Omental fat pad (tissue), 4 donors: ENCODE measurements around the gene RXRG. TPM values are rescaled to one million over a fixed set of nuclear protein-coding genes. Genes with fewer than 3 reads are reported as not detected.

Experiments used
- ATAC-seq: fragments of 150-250 bp; one replicate; pipeline ENCODE4 v1.9.1; 2016; ENCODE audit warnings: mild to moderate bottlenecking, moderate library complexity; ENCODE audit not compliant: low FRiP score
- DNase-seq: peaks from one replicate; pipeline ENCODE4 v3.0.0-alpha.2; 2019; ENCODE audit warnings: low spot score
- total RNA-seq, 4 donors: library from RNA; depleted of rRNA; stranded (reverse); fragments of >200 nt; gene quantifications; one replicate each; pipeline ENCODE4 v1.1.0, GENCODE V29; 2016
- TF ChIP-seq, protein P1 (sequence below), 3 donors: fragments of 450-650 bp; IDR thresholded peaks; one replicate each; pipeline ENCODE4 v1.5.1; 2016 to 2017; ENCODE audit warnings: antibody characterized with exemption in 3 of 3, mild to moderate bottlenecking in 3 of 3, moderate library complexity in 2 of 3

Gene RXRG
- total RNA-seq, 4 donors from 2014 or later, result 0.63 to 7.9 (median 0.99) TPM

GRCh38 chr1:165365341-165365740 lies 79.6 kb downstream of the RXRG start:
- TF ChIP-seq, protein P1, sequence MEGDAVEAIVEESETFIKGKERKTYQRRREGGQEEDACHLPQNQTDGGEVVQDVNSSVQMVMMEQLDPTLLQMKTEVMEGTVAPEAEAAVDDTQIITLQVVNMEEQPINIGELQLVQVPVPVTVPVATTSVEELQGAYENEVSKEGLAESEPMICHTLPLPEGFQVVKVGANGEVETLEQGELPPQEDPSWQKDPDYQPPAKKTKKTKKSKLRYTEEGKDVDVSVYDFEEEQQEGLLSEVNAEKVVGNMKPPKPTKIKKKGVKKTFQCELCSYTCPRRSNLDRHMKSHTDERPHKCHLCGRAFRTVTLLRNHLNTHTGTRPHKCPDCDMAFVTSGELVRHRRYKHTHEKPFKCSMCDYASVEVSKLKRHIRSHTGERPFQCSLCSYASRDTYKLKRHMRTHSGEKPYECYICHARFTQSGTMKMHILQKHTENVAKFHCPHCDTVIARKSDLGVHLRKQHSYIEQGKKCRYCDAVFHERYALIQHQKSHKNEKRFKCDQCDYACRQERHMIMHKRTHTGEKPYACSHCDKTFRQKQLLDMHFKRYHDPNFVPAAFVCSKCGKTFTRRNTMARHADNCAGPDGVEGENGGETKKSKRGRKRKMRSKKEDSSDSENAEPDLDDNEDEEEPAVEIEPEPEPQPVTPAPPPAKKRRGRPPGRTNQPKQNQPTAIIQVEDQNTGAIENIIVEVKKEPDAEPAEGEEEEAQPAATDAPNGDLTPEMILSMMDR (IDR thresholded peaks at IDR 0.05), result no peak
- DNase-seq (no peak), ATAC-seq (peak; percentile 55)

- ATAC-seq (peak; percentile 72), DNase-seq (no peak)
- TF ChIP-seq, protein P1 (IDR thresholded peaks at IDR 0.05), result no peak
Observed at GRCh38 chr1:165364568-165365133, 80.3 kb downstream of the RXRG start.

- no peak for DNase-seq
- no peak for ATAC-seq
Observed at GRCh38 chr1:165356876-165357275, 88.0 kb downstream of the RXRG start.

GRCh38 chr1:165355977-165356811 lies 88.7 kb downstream of the RXRG start, which contains the start of gene LMX1A:
Gene LMX1A, minus strand, starts transcription at chr1:165356715. Its CDS starts 1,156 bp downstream, at chr1:165355559.
- TF ChIP-seq, protein P1 (IDR thresholded peaks at IDR 0.05), result no peak
- ATAC-seq (peak; percentile 46), DNase-seq (no peak)

More at GRCh38 chr1:165356876-165357275, 88.0 kb downstream of the RXRG start:
- TF ChIP-seq, protein P1 (IDR thresholded peaks at IDR 0.05), result no peak

DNA sequence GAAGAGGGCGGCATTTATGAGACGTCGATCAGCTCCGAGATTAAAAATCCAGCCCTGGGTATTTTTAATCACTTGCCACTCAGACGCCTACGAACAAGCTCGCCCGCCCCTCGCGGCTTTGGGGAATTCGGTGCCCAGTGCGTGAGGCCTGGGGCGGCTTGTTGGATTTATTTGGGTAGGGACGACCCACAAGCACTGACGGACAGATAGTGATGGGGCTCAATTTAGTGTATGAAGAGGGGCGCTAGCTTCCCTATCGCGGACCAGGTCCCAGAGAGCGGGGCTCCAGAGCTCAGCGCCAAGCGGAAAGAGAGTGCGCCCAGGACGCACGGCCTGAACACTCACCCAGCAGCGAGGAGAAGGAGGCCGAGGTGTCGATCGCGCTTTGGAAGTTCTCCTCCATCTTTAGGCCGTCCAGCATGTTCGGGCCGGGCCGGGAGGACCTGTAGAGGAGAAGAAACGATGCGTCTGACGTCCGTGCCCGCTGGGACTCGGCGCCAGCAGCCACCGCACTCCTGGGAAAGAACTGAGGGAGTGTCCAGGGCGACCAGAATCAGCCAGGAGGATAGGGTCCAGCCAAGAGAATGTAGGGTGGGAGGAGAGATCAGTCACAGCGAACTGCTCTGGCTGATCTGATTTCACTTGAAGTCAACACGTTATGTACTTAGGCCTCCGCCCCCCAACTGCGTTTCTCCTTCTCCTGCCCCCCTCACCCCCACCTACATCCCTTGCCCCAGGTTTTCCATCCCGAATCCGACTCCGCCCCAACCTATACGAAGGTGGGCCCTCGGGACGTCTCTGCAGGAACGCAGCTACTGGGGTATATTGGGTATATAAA lies 89.6 kb downstream of the RXRG start:
- ATAC-seq, result peak; percentile 11
- TF ChIP-seq, protein P1 (IDR thresholded peaks at IDR 0.05), result no peak
- DNase-seq, result no peak

- ATAC-seq (no peak), DNase-seq (no peak)
- TF ChIP-seq, protein P1 (IDR thresholded peaks at IDR 0.05), result no peak
Observed at GRCh38 chr1:165354739-165355138, 90.2 kb downstream of the RXRG start.
